ENCODE results near the gene AJUBA.
"Not testable (repeated sequence)": the region's sequence is repeated elsewhere in the genome, so short reads cannot be mapped to it uniquely, and the experiment has no call there.

The AJUBA gene

GRCh38 chr14:22978981-22979671 lies 3.2 kb downstream of the AJUBA start:
- no peak for DNase-seq

DNA sequence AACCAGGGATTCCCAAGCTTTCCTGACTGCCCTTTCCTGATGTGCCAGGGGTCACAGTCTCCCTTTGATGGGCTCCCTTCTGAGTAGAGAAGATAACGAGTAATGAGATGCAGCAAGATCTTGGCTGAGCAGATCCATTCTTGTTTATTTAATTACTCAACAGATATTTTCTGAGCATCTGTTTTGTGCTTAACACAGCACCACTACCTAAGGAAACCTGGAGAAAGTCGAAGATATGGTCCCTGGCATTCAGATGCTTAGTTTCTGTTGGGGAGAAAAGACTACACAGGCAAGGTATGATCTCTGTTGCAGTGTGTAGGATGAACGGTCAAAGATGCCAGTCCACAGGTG lies 3.9 kb downstream of the AJUBA start:
- no peak for DNase-seq

DNA sequence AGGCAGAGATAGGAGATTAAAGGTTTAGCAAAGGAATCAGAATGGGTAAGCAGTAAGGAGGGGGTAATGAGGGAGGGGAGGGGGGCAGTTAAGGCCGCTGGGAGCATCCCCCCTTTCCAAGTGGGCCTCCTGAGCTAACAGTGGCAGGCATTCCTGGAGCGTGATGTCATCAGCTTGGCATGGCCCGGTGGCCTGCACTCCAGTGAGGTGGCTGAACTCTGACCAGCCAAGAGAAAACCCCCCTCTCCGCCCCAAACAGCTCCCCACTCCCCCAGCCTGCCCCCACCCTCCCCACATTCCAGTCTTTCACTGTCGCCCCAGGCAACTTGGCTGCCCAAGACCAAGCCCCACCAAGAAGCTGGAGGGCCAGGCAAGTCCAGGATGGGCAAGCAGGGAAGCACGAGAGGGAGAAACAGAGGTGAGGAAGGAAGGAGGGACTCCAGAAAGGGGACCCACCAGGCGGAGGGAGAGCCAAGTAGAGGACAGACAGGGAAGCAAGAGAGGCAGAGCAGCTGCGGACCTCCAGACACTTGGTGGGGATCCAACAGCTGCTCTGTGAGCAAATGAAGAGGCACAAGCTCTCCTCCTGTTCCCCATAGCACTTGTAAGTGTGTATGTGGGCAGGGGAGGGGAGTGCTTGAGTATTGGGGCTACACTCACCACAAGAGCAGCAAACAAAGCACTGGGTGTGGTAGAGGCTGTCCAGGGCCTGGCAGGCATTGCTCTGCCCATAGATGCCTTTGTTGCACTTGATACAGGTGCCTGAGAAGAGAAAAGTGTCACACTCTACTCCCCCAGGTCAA lies 4.5 kb downstream of the AJUBA start:
- peak; percentile 70 for DNase-seq

GRCh38 chr14:22977434-22977683 lies 5.0 kb downstream of the AJUBA start:
- peak; percentile 18 for DNase-seq

GRCh38 chr14:22976620-22977433 lies 5.5 kb downstream of the AJUBA start:
- DNase-seq = peak; percentile 35

- DNase-seq = peak; percentile 65
Measured at GRCh38 chr14:22974530-22975313, 7.6 kb downstream of the AJUBA start.

- peak; percentile 66 for DNase-seq
Measured at GRCh38 chr14:22973217-22974032, 8.9 kb downstream of the AJUBA start.

DNA sequence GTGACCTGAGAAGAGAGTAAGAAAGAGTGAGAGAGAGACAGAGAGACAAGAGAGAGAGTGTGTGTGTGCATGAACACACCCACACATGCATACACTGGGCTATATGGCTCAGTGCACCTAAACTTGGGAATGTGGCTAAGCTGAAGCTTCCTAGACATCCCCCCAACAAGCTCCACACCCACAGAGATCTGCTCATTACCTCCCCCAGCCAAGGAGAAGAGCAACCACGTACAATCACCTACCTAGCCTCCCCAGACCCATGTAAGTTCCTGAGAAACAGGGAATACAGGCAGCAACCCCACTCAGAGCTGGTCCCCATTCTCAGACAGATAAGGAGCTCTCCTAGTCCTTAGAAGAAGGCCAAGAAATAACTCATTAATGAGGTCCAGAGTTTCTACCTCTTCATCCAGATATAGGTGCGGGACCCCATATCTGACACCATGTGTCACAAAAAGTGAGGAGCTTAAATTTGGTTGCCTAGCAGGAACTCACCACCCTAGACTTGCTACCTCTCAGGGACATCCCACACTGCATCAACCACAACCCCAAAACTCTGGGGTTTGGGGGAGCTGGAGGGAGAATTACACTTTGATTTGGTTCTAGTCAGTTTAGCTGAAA lies 9.9 kb downstream of the AJUBA start:
- DNase-seq = no peak

DNA sequence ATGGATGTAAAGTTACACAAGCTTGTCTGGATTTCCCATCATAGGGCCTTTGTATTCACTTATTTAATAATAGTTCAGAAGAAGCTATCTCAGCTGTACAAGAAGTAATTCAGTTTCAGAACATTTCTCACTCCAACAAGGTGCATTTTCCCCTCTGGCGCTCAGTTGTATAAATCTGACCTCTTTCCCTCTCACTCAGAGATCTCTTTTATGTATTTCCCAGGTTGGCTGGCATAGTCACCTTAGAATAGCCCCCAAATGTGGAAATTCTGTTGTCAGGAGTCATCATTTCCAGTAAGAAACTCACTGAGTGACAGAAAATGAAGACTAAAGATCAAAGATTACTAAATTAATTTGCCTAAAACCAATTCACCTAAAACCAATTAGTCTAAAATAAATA lies 11.2 kb downstream of the AJUBA start:
- DNase-seq = no peak

DNA sequence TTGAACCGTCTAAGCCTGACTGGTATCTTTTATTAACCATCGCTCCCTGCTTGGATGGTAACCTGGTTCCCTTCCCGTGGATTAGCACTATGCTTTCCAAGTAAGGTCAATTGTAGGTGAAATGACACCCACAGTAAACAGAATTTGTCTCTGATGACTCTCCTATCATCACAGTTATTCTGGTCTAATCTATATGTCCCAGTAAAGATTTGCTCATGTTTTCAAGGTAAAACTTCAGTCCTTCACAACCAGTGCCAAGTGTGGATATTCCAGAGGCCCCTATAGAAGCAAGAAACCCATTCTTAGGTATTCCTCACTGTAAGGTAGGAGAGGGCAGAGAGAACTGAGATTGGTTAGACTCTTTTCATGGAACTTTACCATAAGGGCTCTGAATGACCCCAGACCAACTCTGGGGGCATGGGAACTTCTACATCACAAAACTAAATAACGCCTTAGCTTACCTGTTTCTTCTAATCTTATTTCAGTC lies 15.5 kb downstream of the AJUBA start:
- DNase-seq = no peak

GRCh38 chr14:22965916-22966782 lies 16.2 kb downstream of the AJUBA start:
- DNase-seq = not testable (repeated sequence)

GRCh38 chr14:22962061-22962676 lies 20.2 kb downstream of the AJUBA start:
- no peak for DNase-seq

DNA sequence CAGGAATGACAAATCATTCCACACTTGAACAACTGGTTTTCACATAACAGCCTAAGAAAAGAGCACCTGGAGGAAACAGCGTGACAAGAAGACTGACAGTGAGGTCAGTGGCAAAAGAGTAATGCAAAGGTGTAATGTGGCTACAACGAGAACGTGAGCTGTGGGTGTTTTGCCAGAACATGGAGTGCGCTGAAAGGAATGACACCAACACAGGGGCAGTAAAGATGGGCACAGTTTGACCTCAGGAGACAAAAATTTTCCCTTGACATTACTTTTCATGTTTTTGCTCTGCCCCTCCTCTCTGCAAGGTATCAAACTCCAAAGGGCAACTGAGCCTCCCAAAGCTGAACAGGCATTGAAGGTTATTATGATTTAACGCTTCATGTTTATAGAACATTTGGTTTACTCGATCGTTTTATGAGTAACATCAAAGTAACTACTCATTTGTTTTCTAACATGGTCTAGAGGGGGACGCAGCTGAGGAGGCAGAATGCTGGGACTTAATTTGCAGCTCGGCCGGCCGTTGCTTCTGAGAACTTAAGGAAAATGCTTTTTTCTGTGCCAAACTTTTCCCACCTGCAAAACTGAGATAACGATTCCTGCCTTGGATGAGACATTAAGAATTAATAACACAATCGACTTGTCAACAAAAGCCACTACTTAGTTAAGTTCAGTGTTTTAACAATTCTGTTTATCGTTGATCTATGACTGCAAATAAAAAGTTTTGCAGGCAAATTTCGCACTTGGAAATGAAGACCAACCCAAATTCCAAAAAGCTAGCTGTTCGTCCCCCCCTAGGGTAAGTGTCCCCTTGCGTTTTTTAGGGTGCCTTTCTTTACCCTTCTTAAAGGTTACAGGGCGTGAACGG lies 26.4 kb downstream of the AJUBA start:
- DNase-seq = no peak

GRCh38 chr14:22952418-22952817 lies 29.9 kb downstream of the AJUBA start:
- no peak for DNase-seq

GRCh38 chr14:22951795-22952194 lies 30.6 kb downstream of the AJUBA start:
- DNase-seq = not testable (repeated sequence)

GRCh38 chr14:22945642-22946041 lies 36.7 kb downstream of the AJUBA start:
- DNase-seq = no peak

DNA sequence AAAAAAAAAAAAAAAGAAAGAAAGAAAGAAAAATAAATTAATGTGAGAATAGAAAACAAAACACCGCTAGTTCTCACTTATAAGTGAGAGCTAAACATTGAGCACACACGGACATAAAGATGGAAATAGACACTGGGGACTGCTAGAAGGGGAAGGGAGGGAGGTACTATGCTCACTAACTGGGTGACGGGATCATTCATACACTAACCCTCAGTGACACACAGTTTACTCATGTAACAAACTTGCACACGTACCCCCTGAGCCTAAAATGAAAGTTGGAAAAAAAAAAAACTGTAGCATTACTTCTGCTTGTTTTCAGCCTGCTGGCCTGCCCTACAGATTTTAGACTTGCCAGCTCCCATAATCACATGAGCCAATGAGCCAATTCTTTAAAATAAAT lies 42.7 kb downstream of the AJUBA start:
- DNase-seq = peak; percentile 76

GRCh38 chr14:22935156-22935555 lies 47.2 kb downstream of the AJUBA start:
- DNase-seq = no peak

- DNase-seq = no peak
Measured at GRCh38 chr14:22932146-22932545, 50.2 kb downstream of the AJUBA start.
